ENCODE measurements around the gene TRAF2. TPM values are rescaled to one million over a fixed set of nuclear protein-coding genes. Genes with fewer than 3 reads are reported as not detected.

TRAF2 gene
- total and polyA plus RNA-seq, 2 of the 13 experiments (the other 11 are each of a cell fraction or from before 2014, with no cell fraction given) = 12.4 to 13.6 TPM

DNA sequence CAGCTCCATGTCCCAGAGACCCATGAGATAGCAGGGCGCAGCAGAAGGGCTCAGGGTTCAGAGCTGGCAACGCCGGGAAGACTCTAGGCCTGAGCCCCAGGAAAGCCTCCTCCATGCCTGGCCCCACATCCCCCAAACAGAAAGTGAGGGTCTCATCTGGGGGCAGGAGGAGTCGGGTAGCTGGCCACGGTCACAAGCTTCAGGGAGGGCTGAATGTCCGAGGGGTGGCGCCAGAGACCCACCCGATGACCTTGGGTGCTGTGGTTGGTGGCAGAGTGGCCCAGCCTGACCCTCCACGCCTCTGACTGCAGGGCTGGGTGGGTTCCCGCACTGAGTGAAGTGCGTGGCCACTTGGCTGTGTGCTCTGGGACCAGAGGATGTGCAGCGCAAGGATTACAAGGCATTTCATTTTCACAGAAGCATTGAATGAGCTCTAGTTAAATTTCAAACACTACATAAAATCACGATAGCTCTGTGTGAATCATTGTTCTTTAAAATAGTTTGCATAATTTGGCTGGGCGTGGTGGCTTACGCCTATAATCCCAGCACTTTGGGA lies 61.7 kb downstream of the TRAF2 start (continued):
- TF ChIP-seq, protein P1, sequence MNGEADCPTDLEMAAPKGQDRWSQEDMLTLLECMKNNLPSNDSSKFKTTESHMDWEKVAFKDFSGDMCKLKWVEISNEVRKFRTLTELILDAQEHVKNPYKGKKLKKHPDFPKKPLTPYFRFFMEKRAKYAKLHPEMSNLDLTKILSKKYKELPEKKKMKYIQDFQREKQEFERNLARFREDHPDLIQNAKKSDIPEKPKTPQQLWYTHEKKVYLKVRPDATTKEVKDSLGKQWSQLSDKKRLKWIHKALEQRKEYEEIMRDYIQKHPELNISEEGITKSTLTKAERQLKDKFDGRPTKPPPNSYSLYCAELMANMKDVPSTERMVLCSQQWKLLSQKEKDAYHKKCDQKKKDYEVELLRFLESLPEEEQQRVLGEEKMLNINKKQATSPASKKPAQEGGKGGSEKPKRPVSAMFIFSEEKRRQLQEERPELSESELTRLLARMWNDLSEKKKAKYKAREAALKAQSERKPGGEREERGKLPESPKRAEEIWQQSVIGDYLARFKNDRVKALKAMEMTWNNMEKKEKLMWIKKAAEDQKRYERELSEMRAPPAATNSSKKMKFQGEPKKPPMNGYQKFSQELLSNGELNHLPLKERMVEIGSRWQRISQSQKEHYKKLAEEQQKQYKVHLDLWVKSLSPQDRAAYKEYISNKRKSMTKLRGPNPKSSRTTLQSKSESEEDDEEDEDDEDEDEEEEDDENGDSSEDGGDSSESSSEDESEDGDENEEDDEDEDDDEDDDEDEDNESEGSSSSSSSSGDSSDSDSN (CRISPR knock-in tag; IDR thresholded peaks at IDR 0.05) = peak; percentile 44; the same call in 1 of the 2 replicates
- 0 out of 2 replicates have a peak, but pooled peaks have one; percentile 14 for TF ChIP-seq ZNF766 (CRISPR knock-in tag; IDR thresholded peaks at IDR 0.05; ENCODE audit: borderline replicate concordance)
- TF ChIP-seq, protein P2, sequence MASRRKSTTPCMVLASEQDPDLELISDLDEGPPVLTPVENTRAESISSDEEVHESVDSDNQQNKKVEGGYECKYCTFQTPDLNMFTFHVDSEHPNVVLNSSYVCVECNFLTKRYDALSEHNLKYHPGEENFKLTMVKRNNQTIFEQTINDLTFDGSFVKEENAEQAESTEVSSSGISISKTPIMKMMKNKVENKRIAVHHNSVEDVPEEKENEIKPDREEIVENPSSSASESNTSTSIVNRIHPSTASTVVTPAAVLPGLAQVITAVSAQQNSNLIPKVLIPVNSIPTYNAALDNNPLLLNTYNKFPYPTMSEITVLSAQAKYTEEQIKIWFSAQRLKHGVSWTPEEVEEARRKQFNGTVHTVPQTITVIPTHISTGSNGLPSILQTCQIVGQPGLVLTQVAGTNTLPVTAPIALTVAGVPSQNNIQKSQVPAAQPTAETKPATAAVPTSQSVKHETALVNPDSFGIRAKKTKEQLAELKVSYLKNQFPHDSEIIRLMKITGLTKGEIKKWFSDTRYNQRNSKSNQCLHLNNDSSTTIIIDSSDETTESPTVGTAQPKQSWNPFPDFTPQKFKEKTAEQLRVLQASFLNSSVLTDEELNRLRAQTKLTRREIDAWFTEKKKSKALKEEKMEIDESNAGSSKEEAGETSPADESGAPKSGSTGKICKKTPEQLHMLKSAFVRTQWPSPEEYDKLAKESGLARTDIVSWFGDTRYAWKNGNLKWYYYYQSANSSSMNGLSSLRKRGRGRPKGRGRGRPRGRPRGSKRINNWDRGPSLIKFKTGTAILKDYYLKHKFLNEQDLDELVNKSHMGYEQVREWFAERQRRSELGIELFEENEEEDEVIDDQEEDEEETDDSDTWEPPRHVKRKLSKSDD (CRISPR knock-in tag; IDR thresholded peaks at IDR 0.05; ENCODE audit: low read depth) = 0 out of 2 replicates have a peak, but pooled peaks have one; percentile 18
- no peak for TF ChIP-seq YEATS2 (CRISPR knock-in tag; IDR thresholded peaks at IDR 0.05; ENCODE audit: borderline replicate concordance)
- TF ChIP-seq HNRNPLL (IDR thresholded peaks at IDR 0.05; ENCODE audit: low read depth, low read length, poor library complexity, severe bottlenecking) = no peak
- no peak for TF ChIP-seq ATAD3A (CRISPR knock-in tag; IDR thresholded peaks at IDR 0.05)
- TF ChIP-seq NFE2L2 (IDR thresholded peaks at IDR 0.05; ENCODE audit: low read length) = no peak
- TF ChIP-seq, protein P3, sequence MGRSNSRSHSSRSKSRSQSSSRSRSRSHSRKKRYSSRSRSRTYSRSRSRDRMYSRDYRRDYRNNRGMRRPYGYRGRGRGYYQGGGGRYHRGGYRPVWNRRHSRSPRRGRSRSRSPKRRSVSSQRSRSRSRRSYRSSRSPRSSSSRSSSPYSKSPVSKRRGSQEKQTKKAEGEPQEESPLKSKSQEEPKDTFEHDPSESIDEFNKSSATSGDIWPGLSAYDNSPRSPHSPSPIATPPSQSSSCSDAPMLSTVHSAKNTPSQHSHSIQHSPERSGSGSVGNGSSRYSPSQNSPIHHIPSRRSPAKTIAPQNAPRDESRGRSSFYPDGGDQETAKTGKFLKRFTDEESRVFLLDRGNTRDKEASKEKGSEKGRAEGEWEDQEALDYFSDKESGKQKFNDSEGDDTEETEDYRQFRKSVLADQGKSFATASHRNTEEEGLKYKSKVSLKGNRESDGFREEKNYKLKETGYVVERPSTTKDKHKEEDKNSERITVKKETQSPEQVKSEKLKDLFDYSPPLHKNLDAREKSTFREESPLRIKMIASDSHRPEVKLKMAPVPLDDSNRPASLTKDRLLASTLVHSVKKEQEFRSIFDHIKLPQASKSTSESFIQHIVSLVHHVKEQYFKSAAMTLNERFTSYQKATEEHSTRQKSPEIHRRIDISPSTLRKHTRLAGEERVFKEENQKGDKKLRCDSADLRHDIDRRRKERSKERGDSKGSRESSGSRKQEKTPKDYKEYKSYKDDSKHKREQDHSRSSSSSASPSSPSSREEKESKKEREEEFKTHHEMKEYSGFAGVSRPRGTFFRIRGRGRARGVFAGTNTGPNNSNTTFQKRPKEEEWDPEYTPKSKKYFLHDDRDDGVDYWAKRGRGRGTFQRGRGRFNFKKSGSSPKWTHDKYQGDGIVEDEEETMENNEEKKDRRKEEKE (IDR thresholded peaks at IDR 0.05) = no peak
- 0 out of 2 replicates have a peak, but pooled peaks have one; percentile 46 for TF ChIP-seq RCOR2 (CRISPR knock-in tag; IDR thresholded peaks at IDR 0.05)
- TF ChIP-seq ZC3H13 (CRISPR knock-in tag; IDR thresholded peaks at IDR 0.05) = no peak
- TF ChIP-seq ZBTB7A (CRISPR knock-in tag; IDR thresholded peaks at IDR 0.05) = 0 out of 2 replicates have a peak, but pooled peaks have one; percentile 26
- TF ChIP-seq, protein P4, sequence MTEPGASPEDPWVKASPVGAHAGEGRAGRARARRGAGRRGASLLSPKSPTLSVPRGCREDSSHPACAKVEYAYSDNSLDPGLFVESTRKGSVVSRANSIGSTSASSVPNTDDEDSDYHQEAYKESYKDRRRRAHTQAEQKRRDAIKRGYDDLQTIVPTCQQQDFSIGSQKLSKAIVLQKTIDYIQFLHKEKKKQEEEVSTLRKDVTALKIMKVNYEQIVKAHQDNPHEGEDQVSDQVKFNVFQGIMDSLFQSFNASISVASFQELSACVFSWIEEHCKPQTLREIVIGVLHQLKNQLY (CRISPR knock-in tag; IDR thresholded peaks at IDR 0.05) = no peak
- no peak; the same call in none of the 2 replicates for TF ChIP-seq THAP11 (CRISPR knock-in tag; IDR thresholded peaks at IDR 0.05)
- no peak for TF ChIP-seq HMGA1 (CRISPR knock-in tag; conservative IDR thresholded peaks at IDR 0.05)
- peak; percentile 22 for TF ChIP-seq AGO2 (optimal IDR thresholded peaks at IDR 0.05; ENCODE audit: low read depth, low read length)
- TF ChIP-seq, protein P5, sequence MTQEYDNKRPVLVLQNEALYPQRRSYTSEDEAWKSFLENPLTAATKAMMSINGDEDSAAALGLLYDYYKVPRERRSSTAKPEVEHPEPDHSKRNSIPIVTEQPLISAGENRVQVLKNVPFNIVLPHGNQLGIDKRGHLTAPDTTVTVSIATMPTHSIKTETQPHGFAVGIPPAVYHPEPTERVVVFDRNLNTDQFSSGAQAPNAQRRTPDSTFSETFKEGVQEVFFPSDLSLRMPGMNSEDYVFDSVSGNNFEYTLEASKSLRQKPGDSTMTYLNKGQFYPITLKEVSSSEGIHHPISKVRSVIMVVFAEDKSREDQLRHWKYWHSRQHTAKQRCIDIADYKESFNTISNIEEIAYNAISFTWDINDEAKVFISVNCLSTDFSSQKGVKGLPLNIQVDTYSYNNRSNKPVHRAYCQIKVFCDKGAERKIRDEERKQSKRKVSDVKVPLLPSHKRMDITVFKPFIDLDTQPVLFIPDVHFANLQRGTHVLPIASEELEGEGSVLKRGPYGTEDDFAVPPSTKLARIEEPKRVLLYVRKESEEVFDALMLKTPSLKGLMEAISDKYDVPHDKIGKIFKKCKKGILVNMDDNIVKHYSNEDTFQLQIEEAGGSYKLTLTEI (CRISPR knock-in tag; conservative IDR thresholded peaks at IDR 0.05) = no peak
- TF ChIP-seq ZFY (CRISPR knock-in tag; IDR thresholded peaks at IDR 0.05) = 0 out of 2 replicates have a peak, but pooled peaks have one; percentile 33
- TF ChIP-seq ZNF775 (CRISPR knock-in tag; IDR thresholded peaks at IDR 0.05; ENCODE audit: borderline replicate concordance) = no peak
- peak; percentile 24; the same call in 1 of the 2 replicates for TF ChIP-seq SOX5 (CRISPR knock-in tag; IDR thresholded peaks at IDR 0.05; ENCODE audit: borderline replicate concordance)
